Measurements from ENCODE around the gene PCDHAC1.

The PCDHAC1 gene

GRCh38 chr5:140923601-140924000 lies 2.5 kb upstream of the PCDHAC1 start:
- Histone ChIP-seq H3K27me3 (no peaks in the 10 kb centered on the region), H3K4me1 (no peaks in the 10 kb centered on the region), H3K27ac (no peak overlapping the region), H3K9me3 (peaks cover 25% of the 10 kb centered on the region), H4K20me1 (no peaks in the 10 kb centered on the region), H3K9ac (no peak overlapping the region), H3K36me3 (no peaks in the 10 kb centered on the region), H3K4me3 (no peak overlapping the region), H3K4me2 (no peak overlapping the region)
- TF ChIP-seq Cebpa-rat (IDR thresholded peaks at IDR 0.05) = no peak

GRCh38 chr5:140926443-140927227 lies 536 bp downstream of the PCDHAC1 start:
- no peak for TF ChIP-seq Cebpa-rat (IDR thresholded peaks at IDR 0.05)
- Histone ChIP-seq H3K36me3 (no peaks in the 10 kb centered on the region), H3K9ac (no peak overlapping the region), H3K27ac (no peak overlapping the region), H3K27me3 (no peaks in the 10 kb centered on the region), H3K4me2 (no peak overlapping the region), H3K4me1 (no peaks in the 10 kb centered on the region), H3K9me3 (peaks cover 25% of the 10 kb centered on the region), H3K4me3 (0 out of 2 replicates have a peak overlapping the region, but pooled peaks have one; percentile 25), H4K20me1 (no peaks in the 10 kb centered on the region)

DNA sequence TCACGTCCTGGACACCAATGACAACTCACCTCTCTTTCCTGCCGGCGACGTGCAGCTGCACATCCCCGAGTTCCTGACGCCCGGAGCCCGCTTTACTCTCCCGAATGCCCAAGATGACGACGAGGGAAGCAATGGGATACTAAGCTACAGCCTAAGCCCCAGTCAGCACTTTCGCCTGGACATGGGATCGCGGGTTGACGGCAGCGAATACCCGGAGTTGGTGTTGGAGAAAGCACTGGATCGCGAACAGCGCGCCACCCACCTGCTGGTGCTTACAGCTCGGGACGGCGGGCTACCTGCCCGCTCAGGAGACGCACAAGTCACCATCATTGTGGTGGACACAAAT lies 1.1 kb downstream of the PCDHAC1 start:
- Histone ChIP-seq H4K20me1 (no peaks in the 10 kb centered on the region), H3K9me3 (peaks cover 25% of the 10 kb centered on the region), H3K27me3 (no peaks in the 10 kb centered on the region), H3K4me2 (no peak overlapping the region), H3K4me3 (no peak overlapping the region), H3K9ac (no peak overlapping the region), H3K4me1 (no peaks in the 10 kb centered on the region), H3K36me3 (no peaks in the 10 kb centered on the region), H3K27ac (no peak overlapping the region)
- TF ChIP-seq Cebpa-rat (IDR thresholded peaks at IDR 0.05) = no peak

GRCh38 chr5:140934964-140935606 lies 9.0 kb downstream of the PCDHAC1 start:
- Histone ChIP-seq H3K9ac (no peak overlapping the region), H3K4me3 (no peak overlapping the region), H3K27me3 (no peaks in the 10 kb centered on the region), H3K27ac (no peak overlapping the region), H3K4me1 (no peaks in the 10 kb centered on the region), H3K4me2 (no peak overlapping the region), H3K9me3 (no peaks in the 10 kb centered on the region), H3K36me3 (no peaks in the 10 kb centered on the region), H4K20me1 (no peaks in the 10 kb centered on the region)
- no peak for TF ChIP-seq Cebpa-rat (IDR thresholded peaks at IDR 0.05)

GRCh38 chr5:140946578-140946977 lies 20.5 kb downstream of the PCDHAC1 start:
- H3K27ac ChIP-seq = no peak overlapping the region

DNA sequence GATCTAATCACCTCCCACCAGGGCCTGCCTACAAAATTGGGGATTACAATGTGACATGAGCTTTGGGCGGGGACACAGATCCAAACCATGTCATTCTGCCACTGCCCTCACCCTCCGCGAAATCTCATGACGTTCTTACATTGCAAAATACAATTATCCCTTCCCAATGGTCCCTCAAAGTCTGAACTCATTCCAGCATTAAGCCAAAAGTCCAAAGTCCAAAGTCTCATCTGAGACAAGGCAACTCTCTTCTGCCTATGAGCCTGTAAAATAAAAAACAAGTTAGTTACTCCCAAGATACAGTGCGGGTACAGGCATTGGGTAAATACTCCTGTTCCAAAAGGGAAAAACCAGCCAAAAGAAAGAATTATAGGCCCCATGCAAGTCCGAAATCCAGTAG lies 25.5 kb downstream of the PCDHAC1 start:
- no peak for TF ChIP-seq Cebpa-rat (IDR thresholded peaks at IDR 0.05)
- H3K4me2 ChIP-seq = no peak overlapping the region
- H3K4me1 ChIP-seq = no peaks in the 10 kb centered on the region
- no peak overlapping the region for H3K27ac ChIP-seq
- H3K9me3 ChIP-seq = no peaks in the 10 kb centered on the region
- H4K20me1 ChIP-seq = no peaks in the 10 kb centered on the region
- H3K27me3 ChIP-seq = no peaks in the 10 kb centered on the region
- H3K36me3 ChIP-seq = no peaks in the 10 kb centered on the region
- no peak overlapping the region for H3K4me3 ChIP-seq
- no peak overlapping the region for H3K9ac ChIP-seq

More at GRCh38 chr5:140946578-140946977, 20.5 kb downstream of the PCDHAC1 start:
- H3K4me3 ChIP-seq = no peak overlapping the region
- no peak overlapping the region for H3K9ac ChIP-seq
- no peaks in the 10 kb centered on the region for H3K36me3 ChIP-seq
- no peaks in the 10 kb centered on the region for H3K4me1 ChIP-seq
- no peaks in the 10 kb centered on the region for H4K20me1 ChIP-seq
- no peak for TF ChIP-seq Cebpa-rat (IDR thresholded peaks at IDR 0.05)
- 0 out of 2 replicates have a peak, but pooled peaks cover 6% of the 10 kb centered on the region for H3K9me3 ChIP-seq
- no peaks in the 10 kb centered on the region for H3K27me3 ChIP-seq
- no peak overlapping the region for H3K4me2 ChIP-seq

- Histone ChIP-seq H3K9me3 (no peaks in the 10 kb centered on the region), H3K27ac (no peak overlapping the region), H3K4me1 (no peaks in the 10 kb centered on the region), H3K27me3 (no peaks in the 10 kb centered on the region), H3K36me3 (no peaks in the 10 kb centered on the region), H3K4me2 (no peak overlapping the region), H3K4me3 (no peak overlapping the region), H3K9ac (no peak overlapping the region), H4K20me1 (no peaks in the 10 kb centered on the region)
- TF ChIP-seq Cebpa-rat (IDR thresholded peaks at IDR 0.05) = no peak
Observed at GRCh38 chr5:140953234-140953633, 27.1 kb downstream of the PCDHAC1 start.

DNA sequence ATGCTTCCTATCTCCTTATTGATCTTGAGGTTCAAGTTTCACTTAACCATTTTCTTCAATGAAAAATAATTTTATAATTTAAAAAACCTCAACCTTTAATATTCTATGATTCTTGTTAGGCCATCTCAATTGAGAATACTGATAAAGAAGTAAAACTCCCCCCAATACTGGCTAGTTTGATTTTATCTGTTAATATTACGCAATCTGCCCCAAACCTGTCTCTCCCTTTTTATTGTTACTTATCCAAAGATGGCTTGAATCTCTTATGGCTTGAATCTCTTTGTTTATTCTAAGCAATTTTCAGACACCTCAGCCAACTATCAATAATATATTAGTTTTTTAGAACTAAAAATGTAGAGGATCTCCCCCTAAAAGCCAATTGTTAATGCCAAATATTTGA lies 36.1 kb downstream of the PCDHAC1 start:
- H3K27me3 ChIP-seq = no peaks in the 10 kb centered on the region
- TF ChIP-seq Cebpa-rat (IDR thresholded peaks at IDR 0.05) = peak; percentile 62; the same call in 1 of the 2 replicates
- no peak overlapping the region for H3K4me2 ChIP-seq
- no peak overlapping the region for H3K9ac ChIP-seq
- H3K4me1 ChIP-seq = no peaks in the 10 kb centered on the region
- H3K4me3 ChIP-seq = no peak overlapping the region
- no peaks in the 10 kb centered on the region; the same call in 1 of the 2 replicates for H3K36me3 ChIP-seq
- no peak overlapping the region for H3K27ac ChIP-seq
- no peaks in the 10 kb centered on the region for H4K20me1 ChIP-seq
- peaks cover 13% of the 10 kb centered on the region for H3K9me3 ChIP-seq

- no peaks in the 10 kb centered on the region for H3K4me1 ChIP-seq
- H3K27me3 ChIP-seq = no peaks in the 10 kb centered on the region
- H3K36me3 ChIP-seq = no peaks in the 10 kb centered on the region; the same call in 1 of the 2 replicates
- TF ChIP-seq Cebpa-rat (IDR thresholded peaks at IDR 0.05) = no peak
- no peaks in the 10 kb centered on the region for H4K20me1 ChIP-seq
- H3K4me3 ChIP-seq = no peak overlapping the region
- no peak overlapping the region for H3K27ac ChIP-seq
- H3K4me2 ChIP-seq = no peak overlapping the region
- H3K9ac ChIP-seq = no peak overlapping the region
- peaks cover 18% of the 10 kb centered on the region for H3K9me3 ChIP-seq
Observed at GRCh38 chr5:140964356-140964755, 38.3 kb downstream of the PCDHAC1 start.

- Histone ChIP-seq H3K9me3 (peaks cover 18% of the 10 kb centered on the region), H3K4me2 (no peak overlapping the region), H3K27me3 (no peaks in the 10 kb centered on the region), H3K4me3 (no peak overlapping the region), H4K20me1 (no peaks in the 10 kb centered on the region), H3K9ac (no peak overlapping the region), H3K27ac (no peak overlapping the region), H3K4me1 (no peaks in the 10 kb centered on the region), H3K36me3 (no peaks in the 10 kb centered on the region; the same call in 1 of the 2 replicates)
- TF ChIP-seq Cebpa-rat (IDR thresholded peaks at IDR 0.05) = no peak
Observed at GRCh38 chr5:140965905-140966292, 39.8 kb downstream of the PCDHAC1 start.
